ENCODE data around the gene PSORS1C1.
"Not testable (repeated sequence)": the region's sequence is repeated elsewhere in the genome, so short reads cannot be mapped to it uniquely, and the experiment has no call there.

PSORS1C1 gene

GRCh38 chr6:31169123-31169857 is 54.7 kb downstream of the PSORS1C1 start:
- no peak overlapping the region for H3K4me3 ChIP-seq (ENCODE audit: low read depth, low read length)
- no peak for DNase-seq (ENCODE audit: low read depth)
- in situ Hi-C loops (cut with HindIII; ENCODE audit: low sequenced_read_pairs) = no loop called here
- no peak for TF ChIP-seq CTCF (IDR thresholded peaks at IDR 0.05; ENCODE audit: low read depth, low read length, missing control alignments)

DNA sequence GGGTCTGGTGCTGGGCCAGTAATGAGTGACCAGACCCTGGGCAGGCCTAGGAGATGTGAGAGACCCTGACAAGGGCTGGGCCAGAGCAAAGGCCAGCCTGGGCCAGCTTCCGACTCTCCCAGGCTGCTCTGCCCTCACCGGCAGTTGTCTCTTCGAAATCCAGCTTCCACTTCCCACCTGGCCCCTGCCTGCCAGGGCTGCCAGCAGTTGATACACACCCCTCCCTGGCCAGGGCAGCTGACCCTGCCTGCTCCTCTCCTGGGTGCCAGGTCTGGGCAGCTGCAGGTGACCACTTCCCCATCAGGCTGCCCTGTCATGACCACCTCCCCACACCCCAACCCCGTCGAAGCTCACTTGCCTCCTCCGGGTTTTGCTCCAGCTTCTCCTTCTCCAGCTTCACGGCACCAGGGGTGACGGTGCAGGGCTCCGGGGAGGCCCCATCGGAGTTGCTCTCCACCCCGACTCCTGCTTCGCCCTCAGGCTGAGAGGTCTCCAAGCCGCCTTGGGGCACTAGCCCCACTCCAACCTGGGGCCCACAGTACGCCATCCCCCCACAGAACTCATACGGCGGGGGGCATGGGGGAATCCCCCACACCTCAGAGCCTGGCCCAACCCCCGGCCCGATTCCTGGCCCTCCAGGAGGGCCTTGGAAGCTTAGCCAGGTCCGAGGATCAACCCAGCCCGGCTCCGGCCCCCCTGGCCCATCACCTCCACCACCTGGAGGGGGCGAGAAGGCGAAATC is 55.4 kb downstream of the PSORS1C1 start:
- DNase-seq (ENCODE audit: low read depth); H3K4me3 ChIP-seq (ENCODE audit: low read depth, low read length); in situ Hi-C loops (cut with HindIII; ENCODE audit: low sequenced_read_pairs): not testable (repeated sequence)

- DNase-seq (ENCODE audit: low read depth) = no peak
- in situ Hi-C loops (cut with HindIII; ENCODE audit: low sequenced_read_pairs) = no loop called here
- TF ChIP-seq CTCF (IDR thresholded peaks at IDR 0.05; ENCODE audit: low read depth, low read length, missing control alignments) = no peak
- H3K4me3 ChIP-seq (ENCODE audit: low read depth, low read length) = no peak within 1 kb of the TSS
Measured at GRCh38 chr6:31170600-31170881, 55.9 kb downstream of the PSORS1C1 start, which contains the start of gene POU5F1. POU5F1 (minus strand) TSS chr6:31170682; CDS start chr6:31170620, 62 bp downstream.

- in situ Hi-C loops (cut with HindIII; ENCODE audit: low sequenced_read_pairs) = no loop called here
- TF ChIP-seq CTCF (IDR thresholded peaks at IDR 0.05; ENCODE audit: low read depth, low read length, missing control alignments) = no peak
- DNase-seq (ENCODE audit: low read depth) = no peak
- no peak overlapping the region for H3K4me3 ChIP-seq (ENCODE audit: low read depth, low read length)
Measured at GRCh38 chr6:31170987-31171671, 56.5 kb downstream of the PSORS1C1 start.

GRCh38 chr6:31171931-31172905 is 57.6 kb downstream of the PSORS1C1 start:
- no peak overlapping the region for H3K4me3 ChIP-seq (ENCODE audit: low read depth, low read length)
- in situ Hi-C loops (cut with HindIII; ENCODE audit: low sequenced_read_pairs) = no loop called here
- TF ChIP-seq CTCF (IDR thresholded peaks at IDR 0.05; ENCODE audit: low read depth, low read length, missing control alignments) = no peak

GRCh38 chr6:31172973-31173384 is 58.4 kb downstream of the PSORS1C1 start:
- no peak overlapping the region for H3K4me3 ChIP-seq (ENCODE audit: low read depth, low read length)
- no peak for DNase-seq (ENCODE audit: low read depth)
- in situ Hi-C loops (cut with HindIII; ENCODE audit: low sequenced_read_pairs) = no loop called here
- no peak for TF ChIP-seq CTCF (IDR thresholded peaks at IDR 0.05; ENCODE audit: low read depth, low read length, missing control alignments)

More at GRCh38 chr6:31171931-31172905, 57.6 kb downstream of the PSORS1C1 start:
- DNase-seq (ENCODE audit: low read depth) = no peak

Data from astrocyte of the cerebellum (primary cell).